SK-N-SH treated with all-trans-retinoic acid at 6 μM for 48 hours (cell line): ENCODE data around the gene TMEM178A.

Source experiments
- ATAC-seq: fragments of 200-7000 bp; cut with Tn5 transposase; 3 replicates; pipeline ENCODE4 v1.9.1; 2020; ENCODE audit warnings: mild to moderate bottlenecking, moderate library complexity
- ARNTL ChIP-seq: fragments of 450-650 bp; formaldehyde crosslinking; IDR thresholded peaks from 2 replicates; pipeline ENCODE4 v1.5.0; 2020; ENCODE audit warnings: low read depth, mild to moderate bottlenecking, moderate library complexity, borderline replicate concordance
- CREB5 ChIP-seq: fragments of 250-450 bp; sonication (Bioruptor Pico); IDR thresholded peaks from 2 replicates; pipeline ENCODE4 v1.5.1; 2020; ENCODE audit warnings: low read depth, mild to moderate bottlenecking, moderate library complexity
- CSDC2 ChIP-seq: fragments of 250-450 bp; sonication (Bioruptor Pico); IDR thresholded peaks from 2 replicates; pipeline ENCODE4 v1.5.0; 2020; ENCODE audit warnings: mild to moderate bottlenecking, moderate library complexity
- CSRNP3 ChIP-seq: fragments of 250-450 bp; sonication (Bioruptor Pico); IDR thresholded peaks from 2 replicates; pipeline ENCODE4 v1.5.1; 2021; ENCODE audit warnings: mild to moderate bottlenecking, moderate library complexity
- ESRRG ChIP-seq: fragments of 250-450 bp; sonication (Bioruptor Pico); IDR thresholded peaks from 2 replicates; pipeline ENCODE4 v1.6.1; 2021; ENCODE audit warnings: mild to moderate bottlenecking
- GLIS3 ChIP-seq: fragments of 250-450 bp; sonication (Bioruptor Pico); IDR thresholded peaks from 2 replicates; pipeline ENCODE4 v1.5.0; 2020; ENCODE audit warnings: mild to moderate bottlenecking, moderate library complexity
- ISL1 ChIP-seq: fragments of 250-450 bp; sonication (Bioruptor Pico); IDR thresholded peaks from 2 replicates; pipeline ENCODE4 v2.1.2; 2022; ENCODE audit warnings: mild to moderate bottlenecking, moderate library complexity
- OSR1 ChIP-seq: fragments of 250-450 bp; sonication (Bioruptor Pico); IDR thresholded peaks from 2 replicates; pipeline ENCODE4 v1.8.0; 2022; ENCODE audit warnings: moderate library complexity, mild to moderate bottlenecking, inconsistent platforms
- POU6F1 ChIP-seq: fragments of 250-450 bp; sonication (Bioruptor Pico); IDR thresholded peaks from 2 replicates; pipeline ENCODE4 v1.8.0; 2021; ENCODE audit warnings: low read depth, mild to moderate bottlenecking, moderate library complexity, borderline replicate concordance
- PPARA ChIP-seq: fragments of 250-450 bp; sonication (Bioruptor Pico); IDR thresholded peaks from 2 replicates; pipeline ENCODE4 v1.5.0; 2020; ENCODE audit warnings: mild to moderate bottlenecking, borderline replicate concordance
- RARB ChIP-seq: fragments of 250-450 bp; sonication (Bioruptor Pico); IDR thresholded peaks from 2 replicates; pipeline ENCODE4 v1.8.0; 2021; ENCODE audit warnings: mild to moderate bottlenecking, moderate library complexity
- SNAI2 ChIP-seq: fragments of 250-450 bp; sonication (Bioruptor Pico); IDR thresholded peaks from 2 replicates; pipeline ENCODE4 v1.5.0; 2020; ENCODE audit warnings: mild to moderate bottlenecking, moderate library complexity
- TCF4 ChIP-seq: fragments of 250-450 bp; sonication (Bioruptor Pico); IDR thresholded peaks from 2 replicates; pipeline ENCODE4 v1.8.0; 2021; ENCODE audit warnings: mild to moderate bottlenecking, moderate library complexity, borderline replicate concordance
- TOX ChIP-seq: fragments of 250-450 bp; sonication (Bioruptor Pico); IDR thresholded peaks from 2 replicates; pipeline ENCODE4 v1.8.0; 2021; ENCODE audit warnings: mild to moderate bottlenecking, moderate library complexity, borderline replicate concordance
- ZC3H10 ChIP-seq: fragments of 250-450 bp; sonication (Bioruptor Pico); IDR thresholded peaks from 2 replicates; pipeline ENCODE4 v1.5.1; 2021; ENCODE audit warnings: mild to moderate bottlenecking, moderate library complexity
- ZFP3 ChIP-seq: fragments of 250-450 bp; sonication (Bioruptor Pico); IDR thresholded peaks from 2 replicates; pipeline ENCODE4 v1.5.0; 2020; ENCODE audit warnings: mild to moderate bottlenecking, moderate library complexity
- ZFP30 ChIP-seq: fragments of 450-650 bp; formaldehyde crosslinking; IDR thresholded peaks from 2 replicates; pipeline ENCODE4 v1.5.0; 2022; ENCODE audit warnings: mild to moderate bottlenecking, moderate library complexity
- ZNF565 ChIP-seq: fragments of 450-650 bp; formaldehyde crosslinking; conservative IDR thresholded peaks from 2 replicates; pipeline ENCODE4 v1.5.0; 2020; ENCODE audit warnings: low read depth, mild to moderate bottlenecking, moderate library complexity
- ZNF70 ChIP-seq: fragments of 450-650 bp; formaldehyde crosslinking; IDR thresholded peaks from 2 replicates; pipeline ENCODE4 v1.5.0; 2020; ENCODE audit warnings: mild to moderate bottlenecking, moderate library complexity
- ZNF8 ChIP-seq: fragments of 450-650 bp; formaldehyde crosslinking; IDR thresholded peaks from 2 replicates; pipeline ENCODE4 v1.5.0; 2020; ENCODE audit warnings: mild to moderate bottlenecking, moderate library complexity
- TF ChIP-seq, protein P1 (sequence below): fragments of 250-450 bp; sonication (Bioruptor Pico); IDR thresholded peaks from 2 replicates; pipeline ENCODE4 v1.5.0; 2020; ENCODE audit warnings: mild to moderate bottlenecking, moderate library complexity
- TF ChIP-seq, protein P2 (sequence below): fragments of 250-450 bp; sonication (Bioruptor Pico); IDR thresholded peaks from 2 replicates; pipeline ENCODE4 v1.8.0; 2020; ENCODE audit warnings: mild to moderate bottlenecking, moderate library complexity, borderline replicate concordance

The TMEM178A gene

DNA sequence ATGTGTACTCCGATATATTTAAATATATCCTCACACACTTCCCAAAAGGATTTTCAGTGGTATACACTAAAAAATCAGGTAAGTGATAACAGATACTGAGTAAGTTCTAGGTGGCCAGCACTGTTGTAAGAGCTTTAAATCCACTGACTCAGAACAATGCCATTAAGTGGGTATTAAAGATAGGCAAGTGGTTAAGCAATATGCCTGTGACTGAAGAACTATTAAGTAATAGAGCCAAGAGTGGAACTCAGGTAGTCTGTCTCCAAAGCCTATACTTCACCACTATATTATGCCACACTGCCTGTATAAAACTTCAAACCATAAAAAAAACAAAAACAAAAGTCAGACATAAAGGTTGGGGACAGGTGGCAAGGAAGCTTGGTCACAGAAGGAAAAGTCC lies 76.2 kb downstream of the TMEM178A start:
- no peak for ATAC-seq
- TF ChIP-seq ZFP3 (CRISPR knock-in tag) (no peak), ZNF8 (CRISPR knock-in tag) (no peak), ZNF565 (CRISPR knock-in tag) (no peak), ESRRG (CRISPR knock-in tag) (no peak), ZNF70 (CRISPR knock-in tag) (no peak), SNAI2 (CRISPR knock-in tag) (no peak), ARNTL (CRISPR knock-in tag) (no peak), GLIS3 (CRISPR knock-in tag) (no peak), ISL1 (CRISPR knock-in tag) (no peak), PPARA (CRISPR knock-in tag) (no peak), ZFP30 (CRISPR knock-in tag) (no peak), ZC3H10 (CRISPR knock-in tag) (no peak), TOX (CRISPR knock-in tag) (no peak), CREB5 (CRISPR knock-in tag) (no peak), CSDC2 (CRISPR knock-in tag) (no peak)

DNA sequence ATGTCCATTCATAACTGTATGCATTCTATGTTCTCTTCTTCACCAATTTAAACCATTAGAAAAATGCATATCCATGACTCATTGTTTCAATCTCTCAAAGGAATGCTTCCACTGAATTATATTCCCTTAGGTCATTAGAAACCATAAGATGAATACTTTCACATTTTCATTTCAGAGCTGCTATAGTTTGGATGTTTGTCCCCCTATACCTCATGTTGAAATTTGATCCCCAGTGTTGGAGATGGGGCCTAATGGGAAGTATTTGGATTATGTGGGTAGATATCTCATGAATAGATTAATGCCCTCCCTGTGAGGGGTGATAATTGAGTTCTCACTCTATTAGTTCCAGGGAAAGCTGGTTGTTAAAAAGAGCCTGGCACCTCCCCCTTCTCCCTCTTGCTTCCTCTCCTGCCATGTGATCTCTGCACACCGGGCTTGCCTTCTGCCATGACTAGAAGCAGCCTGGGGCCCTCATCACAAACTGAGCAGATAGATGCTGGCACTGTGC lies 77.6 kb downstream of the TMEM178A start:
- peak; percentile 81 for ATAC-seq
- TF ChIP-seq RARB (CRISPR knock-in tag) (no peak), OSR1 (CRISPR knock-in tag) (no peak), POU6F1 (CRISPR knock-in tag) (no peak), ISL1 (CRISPR knock-in tag) (peak; percentile 59), ARNTL (CRISPR knock-in tag) (no peak)

DNA sequence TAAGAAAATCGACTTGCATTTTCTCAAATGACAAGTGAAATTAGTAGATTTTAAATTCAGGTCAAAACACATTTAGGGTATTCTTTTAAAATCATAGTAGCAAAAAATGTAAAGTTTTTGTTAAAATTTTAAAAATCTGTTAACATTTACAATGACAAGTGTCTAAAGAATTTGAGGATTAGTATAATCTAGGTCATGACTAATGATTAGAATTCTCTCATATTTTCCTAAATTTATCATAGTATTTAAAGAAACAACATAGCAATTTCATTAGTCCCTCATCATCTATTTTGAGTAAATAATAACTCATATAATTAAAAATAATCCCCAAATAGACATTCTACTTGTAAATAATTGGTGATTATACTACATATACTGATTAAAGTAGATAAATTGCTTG lies 89.7 kb downstream of the TMEM178A start:
- ATAC-seq, result no peak

More for the DNA sequence above, 89.7 kb downstream of the TMEM178A start:
- TF ChIP-seq POU6F1 (CRISPR knock-in tag) (no peak), TOX (CRISPR knock-in tag) (no peak), OSR1 (CRISPR knock-in tag) (no peak), ZC3H10 (CRISPR knock-in tag) (no peak), ZNF565 (CRISPR knock-in tag) (no peak), ZNF8 (CRISPR knock-in tag) (no peak), TCF4 (CRISPR knock-in tag) (no peak), CSDC2 (CRISPR knock-in tag) (no peak), ISL1 (CRISPR knock-in tag) (no peak), CSRNP3 (CRISPR knock-in tag) (no peak), ZFP3 (CRISPR knock-in tag) (no peak), RARB (CRISPR knock-in tag) (no peak), ARNTL (CRISPR knock-in tag) (no peak), ZNF70 (CRISPR knock-in tag) (no peak), ESRRG (CRISPR knock-in tag) (no peak)
- TF ChIP-seq, protein P1, sequence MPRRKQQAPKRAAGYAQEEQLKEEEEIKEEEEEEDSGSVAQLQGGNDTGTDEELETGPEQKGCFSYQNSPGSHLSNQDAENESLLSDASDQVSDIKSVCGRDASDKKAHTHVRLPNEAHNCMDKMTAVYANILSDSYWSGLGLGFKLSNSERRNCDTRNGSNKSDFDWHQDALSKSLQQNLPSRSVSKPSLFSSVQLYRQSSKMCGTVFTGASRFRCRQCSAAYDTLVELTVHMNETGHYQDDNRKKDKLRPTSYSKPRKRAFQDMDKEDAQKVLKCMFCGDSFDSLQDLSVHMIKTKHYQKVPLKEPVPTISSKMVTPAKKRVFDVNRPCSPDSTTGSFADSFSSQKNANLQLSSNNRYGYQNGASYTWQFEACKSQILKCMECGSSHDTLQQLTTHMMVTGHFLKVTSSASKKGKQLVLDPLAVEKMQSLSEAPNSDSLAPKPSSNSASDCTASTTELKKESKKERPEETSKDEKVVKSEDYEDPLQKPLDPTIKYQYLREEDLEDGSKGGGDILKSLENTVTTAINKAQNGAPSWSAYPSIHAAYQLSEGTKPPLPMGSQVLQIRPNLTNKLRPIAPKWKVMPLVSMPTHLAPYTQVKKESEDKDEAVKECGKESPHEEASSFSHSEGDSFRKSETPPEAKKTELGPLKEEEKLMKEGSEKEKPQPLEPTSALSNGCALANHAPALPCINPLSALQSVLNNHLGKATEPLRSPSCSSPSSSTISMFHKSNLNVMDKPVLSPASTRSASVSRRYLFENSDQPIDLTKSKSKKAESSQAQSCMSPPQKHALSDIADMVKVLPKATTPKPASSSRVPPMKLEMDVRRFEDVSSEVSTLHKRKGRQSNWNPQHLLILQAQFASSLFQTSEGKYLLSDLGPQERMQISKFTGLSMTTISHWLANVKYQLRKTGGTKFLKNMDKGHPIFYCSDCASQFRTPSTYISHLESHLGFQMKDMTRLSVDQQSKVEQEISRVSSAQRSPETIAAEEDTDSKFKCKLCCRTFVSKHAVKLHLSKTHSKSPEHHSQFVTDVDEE, result no peak
- TF ChIP-seq, protein P2, sequence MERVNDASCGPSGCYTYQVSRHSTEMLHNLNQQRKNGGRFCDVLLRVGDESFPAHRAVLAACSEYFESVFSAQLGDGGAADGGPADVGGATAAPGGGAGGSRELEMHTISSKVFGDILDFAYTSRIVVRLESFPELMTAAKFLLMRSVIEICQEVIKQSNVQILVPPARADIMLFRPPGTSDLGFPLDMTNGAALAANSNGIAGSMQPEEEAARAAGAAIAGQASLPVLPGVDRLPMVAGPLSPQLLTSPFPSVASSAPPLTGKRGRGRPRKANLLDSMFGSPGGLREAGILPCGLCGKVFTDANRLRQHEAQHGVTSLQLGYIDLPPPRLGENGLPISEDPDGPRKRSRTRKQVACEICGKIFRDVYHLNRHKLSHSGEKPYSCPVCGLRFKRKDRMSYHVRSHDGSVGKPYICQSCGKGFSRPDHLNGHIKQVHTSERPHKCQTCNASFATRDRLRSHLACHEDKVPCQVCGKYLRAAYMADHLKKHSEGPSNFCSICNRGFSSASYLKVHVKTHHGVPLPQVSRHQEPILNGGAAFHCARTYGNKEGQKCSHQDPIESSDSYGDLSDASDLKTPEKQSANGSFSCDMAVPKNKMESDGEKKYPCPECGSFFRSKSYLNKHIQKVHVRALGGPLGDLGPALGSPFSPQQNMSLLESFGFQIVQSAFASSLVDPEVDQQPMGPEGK, result no peak
